Ovary (tissue), 9 donors: Measurements from ENCODE around the gene ACYP2. TPM values are rescaled to one million over a fixed set of nuclear protein-coding genes. Genes with fewer than 3 reads are reported as not detected.
"Not testable (repeated sequence)": the region's sequence is repeated elsewhere in the genome, so short reads cannot be mapped to it uniquely, and the experiment has no call there.

ENCODE experiments used
- DNase-seq, 5 donors: peaks; one replicate each; pipeline ENCODE4 v3.0.0-alpha.2; 2019 to 2020
- H3K27ac ChIP-seq, 2 donors: fragments of 200-600 bp; one replicate each; pipeline versions ENCODE4 v1.5.1 to v1.8.0; 2019 to 2022
- H3K27me3 ChIP-seq: fragments of 200-600 bp; one replicate; pipeline ENCODE4 v1.8.0; 2022
- H3K36me3 ChIP-seq: fragments of 200-600 bp; sonication (generic); one replicate; pipeline ENCODE4 v1.5.1; 2019
- H3K4me1 ChIP-seq: one replicate; pipeline ENCODE4 v1.8.1; 2013; ENCODE audit warnings: mild to moderate bottlenecking, moderate library complexity; ENCODE audit not compliant: insufficient read depth
- H3K4me3 ChIP-seq: fragments of 200-600 bp; sonication (generic); one replicate; pipeline ENCODE4 v1.5.1; 2017
- H3K9me3 ChIP-seq, 2 donors: fragments of 200-600 bp in 1 of 2; sonication (generic) in 1 of 2; one replicate each; pipeline versions ENCODE4 v1.5.1 to v1.8.1; 2013 to 2019; ENCODE audit warnings: mild to moderate bottlenecking in 1 of 2, moderate library complexity in 1 of 2
- EP300 ChIP-seq: sonication (generic); formaldehyde crosslinking; IDR thresholded peaks from one replicate; pipeline ENCODE4 v1.6.1; 2017; ENCODE audit warnings: antibody characterized with exemption
- POLR2A ChIP-seq: fragments of 450-650 bp; IDR thresholded peaks from one replicate; pipeline ENCODE4 v1.6.1; 2017; ENCODE audit warnings: antibody characterized with exemption, mild to moderate bottlenecking, moderate library complexity
- WGBS, 3 donors: extraction: QIAGEN DNeasy Blood & Tissue Kit in 1 of 3; methylation state at CpG; one replicate each; pipeline versions ENCODE4 v1.1.5 to v1.1.7; 2013 to 2017; 5-methylcytosine and 5-hydroxymethylcytosine counted together
- intact Hi-C, 4 donors: fragments of 100-400 bp; cut with DNase I; formaldehyde crosslinking; loops; one replicate each; pipeline versions ENCODE4 v1.11.0 to v1.15.1; 2022 to 2023
- polyA plus RNA-seq, 2 donors: library from polyadenylated mRNA; stranded (reverse); fragments of 200-250 nt in 1 of 2; fragments of 350-450 nt in 1 of 2; fragmentation: Illumina TruSeq in 1 of 2; extraction: RNeasy Lipid Tissue Mini Kit (QIAGEN cat#74804) in 1 of 2; gene quantifications; one replicate each; pipeline ENCODE4 v1.2.3, GENCODE V29; 2013 to 2014
- total RNA-seq, 7 donors: library from RNA; depleted of rRNA in 2 of 7; stranded (reverse); fragments of >200 nt in 2 of 7; fragmentation: NEBNext Ultra II Directional in 3 of 7; extraction: Animal tissue kit (Norgen Biotek cat#: 25700) in 3 of 7; gene quantifications; one replicate each; pipeline versions ENCODE4 v1.1.0 to v1.2.4, GENCODE V29; 2016 to 2023
- TF ChIP-seq, protein P1 (sequence below), 3 donors: fragments of 450-650 bp in 2 of 3; fragments of 200-600 bp in 1 of 3; IDR thresholded peaks; one replicate each; pipeline versions ENCODE4 v1.5.1 to v1.8.0; 2016 to 2022; ENCODE audit warnings: antibody characterized with exemption in 3 of 3, mild to moderate bottlenecking in 1 of 3
- donor health status: DM: no; HTN: no; CAD: no; lungs with moderate emphysema.
- donor health status: DM: no; HTN: no; CAD: no.
- donor health status: Bipolar disorder and iron deficiency.
- donor health status: DM: yes; HTN: yes; CAD: no.
- donor health status: DM: no; HTN: no; CAD: no.
- donor health status: DM: yes; HTN: yes; CAD: no.

ACYP2 gene
- total and polyA plus RNA-seq, 9 donors: 10.4 to 27.1 (median 13.9) TPM

DNA sequence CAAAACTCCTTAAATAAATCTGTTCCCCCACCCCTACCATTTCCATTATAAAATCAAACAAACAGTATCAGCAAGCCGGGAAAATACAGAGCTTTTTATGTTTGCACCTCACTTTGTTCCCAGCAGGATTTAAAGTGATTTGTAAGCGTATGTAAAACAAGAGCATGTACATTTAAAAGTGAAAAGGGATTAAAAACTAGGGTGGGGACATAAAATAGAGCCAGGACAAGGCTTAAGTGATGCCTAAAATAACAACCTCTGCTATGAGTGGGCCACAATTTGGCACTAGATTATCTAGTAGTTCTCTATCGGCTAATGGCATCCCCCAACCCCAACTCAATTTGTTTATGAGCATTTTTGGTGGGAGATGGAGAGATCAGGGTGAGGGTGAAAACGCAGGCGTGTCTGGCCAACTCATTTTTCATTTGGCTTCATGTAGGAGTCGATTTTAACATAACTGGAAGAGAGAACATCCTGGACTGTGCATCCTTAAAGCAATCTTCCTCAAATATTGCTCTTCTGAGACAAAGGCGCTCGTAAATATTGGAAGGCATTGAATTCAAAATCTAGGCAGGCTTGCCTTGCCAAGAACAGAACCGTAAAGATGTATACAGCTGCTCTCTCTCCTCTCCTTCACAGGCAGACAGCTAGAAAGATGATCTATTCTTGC, 175.1 kb downstream of the ACYP2 start:
- intact Hi-C loops: no loop called here
- Histone ChIP-seq H3K27me3 (no peaks in the 10 kb centered on the region), H3K4me3 (no peak overlapping the region), H3K36me3 (no peaks in the 10 kb centered on the region), H3K9me3 (no peaks in the 10 kb centered on the region), H3K27ac (no peak overlapping the region), H3K4me1 (no peaks in the 10 kb centered on the region)
- DNase-seq: no peak
- WGBS, 3 donors: 59 to 66% (median 64%) methylated on average over 9 of the region's 9 CpGs
- TF ChIP-seq POLR2A (no peak), EP300 (no peak)
- TF ChIP-seq, protein P1, sequence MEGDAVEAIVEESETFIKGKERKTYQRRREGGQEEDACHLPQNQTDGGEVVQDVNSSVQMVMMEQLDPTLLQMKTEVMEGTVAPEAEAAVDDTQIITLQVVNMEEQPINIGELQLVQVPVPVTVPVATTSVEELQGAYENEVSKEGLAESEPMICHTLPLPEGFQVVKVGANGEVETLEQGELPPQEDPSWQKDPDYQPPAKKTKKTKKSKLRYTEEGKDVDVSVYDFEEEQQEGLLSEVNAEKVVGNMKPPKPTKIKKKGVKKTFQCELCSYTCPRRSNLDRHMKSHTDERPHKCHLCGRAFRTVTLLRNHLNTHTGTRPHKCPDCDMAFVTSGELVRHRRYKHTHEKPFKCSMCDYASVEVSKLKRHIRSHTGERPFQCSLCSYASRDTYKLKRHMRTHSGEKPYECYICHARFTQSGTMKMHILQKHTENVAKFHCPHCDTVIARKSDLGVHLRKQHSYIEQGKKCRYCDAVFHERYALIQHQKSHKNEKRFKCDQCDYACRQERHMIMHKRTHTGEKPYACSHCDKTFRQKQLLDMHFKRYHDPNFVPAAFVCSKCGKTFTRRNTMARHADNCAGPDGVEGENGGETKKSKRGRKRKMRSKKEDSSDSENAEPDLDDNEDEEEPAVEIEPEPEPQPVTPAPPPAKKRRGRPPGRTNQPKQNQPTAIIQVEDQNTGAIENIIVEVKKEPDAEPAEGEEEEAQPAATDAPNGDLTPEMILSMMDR (IDR thresholded peaks at IDR 0.05): no peak

DNA sequence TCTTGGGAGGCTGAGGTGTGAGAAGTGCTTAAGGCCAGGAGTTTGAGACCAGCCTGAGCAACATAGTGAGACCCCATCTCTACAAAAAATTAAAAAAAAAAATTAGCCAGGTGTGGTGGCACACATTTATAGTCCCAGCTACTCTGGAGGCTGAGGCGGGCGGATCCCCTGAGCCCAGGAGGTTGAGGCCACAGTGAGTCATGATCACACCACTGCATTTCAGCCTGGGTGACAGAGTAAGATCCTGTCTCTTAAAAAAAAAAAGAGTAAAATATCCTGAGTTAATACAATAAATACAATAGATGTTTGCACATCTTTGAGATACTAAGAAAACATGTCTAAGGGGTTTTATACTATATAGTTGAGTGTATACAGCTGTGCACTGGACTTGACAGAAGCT, 179.2 kb downstream of the ACYP2 start:
- H3K27ac ChIP-seq, H3K36me3 ChIP-seq, H3K4me3 ChIP-seq, H3K4me1 ChIP-seq, DNase-seq, H3K9me3 ChIP-seq, H3K27me3 ChIP-seq, intact Hi-C loops: not testable (repeated sequence)
- whole genome bisulfite sequencing, 3 donors: 92 to 100% (median 97%) methylated on average over 2 of the region's 2 CpGs

- no peak overlapping the region for H3K4me3 ChIP-seq
- DNase-seq: no peak
- TF ChIP-seq, protein P1 (IDR thresholded peaks at IDR 0.05): no peak
- TF ChIP-seq EP300 (no peak), POLR2A (no peak)
- 85 to 88% (median 86%) methylated on average over 5 of the region's 5 CpGs for WGBS, 3 donors
- no peak overlapping the region for H3K27ac ChIP-seq
- no peaks in the 10 kb centered on the region for H3K27me3 ChIP-seq
- intact Hi-C loops: no loop called here
- no peaks in the 10 kb centered on the region for H3K9me3 ChIP-seq
- no peaks in the 10 kb centered on the region for H3K36me3 ChIP-seq
- no peaks in the 10 kb centered on the region for H3K4me1 ChIP-seq
Measured at GRCh38 chr2:54295911-54296310, 180.5 kb downstream of the ACYP2 start.

GRCh38 chr2:54298514-54298913, 183.1 kb downstream of the ACYP2 start:
- TF ChIP-seq, protein P1 (IDR thresholded peaks at IDR 0.05): no peak
- TF ChIP-seq EP300: no peak
- TF ChIP-seq POLR2A: no peak
- DNase-seq: no peak
- Histone ChIP-seq H3K4me1 (no peaks in the 10 kb centered on the region), H3K36me3 (no peaks in the 10 kb centered on the region), H3K9me3 (no peaks in the 10 kb centered on the region), H3K4me3 (no peak overlapping the region), H3K27ac (no peak overlapping the region), H3K27me3 (no peaks in the 10 kb centered on the region)
- intact Hi-C loops: no loop called here
- WGBS, 3 donors: 93 to 98% (median 97%) methylated on average over 5 of the region's 5 CpGs

- intact Hi-C loops: no loop called here
- TF ChIP-seq, protein P1 (IDR thresholded peaks at IDR 0.05): no peak
- no peak for TF ChIP-seq POLR2A
- Histone ChIP-seq H3K36me3 (no peaks in the 10 kb centered on the region), H3K4me1 (no peaks in the 10 kb centered on the region), H3K4me3 (no peak overlapping the region), H3K27ac (no peak overlapping the region), H3K9me3 (no peaks in the 10 kb centered on the region), H3K27me3 (no peaks in the 10 kb centered on the region)
- DNase-seq: no peak
Measured at GRCh38 chr2:54303631-54304030, 188.2 kb downstream of the ACYP2 start.
